Measurements from ENCODE around the gene SMYD1.

SMYD1 gene

GRCh38 chr2:88099798-88100488 is 32.3 kb downstream of the SMYD1 start:
- peaks cover 66% of the 10 kb centered on the region for H3K27me3 ChIP-seq (ENCODE audit: insufficient read depth, low read length)
- H2AFZ ChIP-seq (ENCODE audit: low read length, unreplicated experiment) = no peak overlapping the region
- no peaks in the 10 kb centered on the region for H3K79me2 ChIP-seq (ENCODE audit: control insufficient read depth, insufficient read depth, low read length, unreplicated experiment)

DNA sequence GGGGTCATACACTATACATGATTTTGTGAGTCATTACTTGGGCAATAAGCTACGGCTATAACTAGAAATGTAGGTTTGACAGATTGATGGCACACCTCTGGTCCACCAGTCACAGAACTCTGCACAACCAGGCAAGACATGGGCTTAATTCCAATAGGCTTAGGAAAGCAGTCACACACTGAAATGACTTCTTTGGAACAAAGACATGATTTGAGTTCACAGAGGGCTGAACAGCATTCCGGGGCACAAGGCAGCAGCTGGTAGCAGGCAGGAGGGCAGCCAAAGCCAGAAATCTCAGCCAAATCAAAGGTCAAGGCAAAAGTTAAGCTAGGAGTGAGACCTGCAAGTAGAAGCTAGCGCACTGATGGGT is 32.8 kb downstream of the SMYD1 start:
- H3K36me3 ChIP-seq (ENCODE audit: insufficient read depth, low read length) = no peaks in the 10 kb centered on the region
- peaks cover 62% of the 10 kb centered on the region for H3K27me3 ChIP-seq (ENCODE audit: insufficient read depth, low read length)
- no peak overlapping the region for H3K27ac ChIP-seq (ENCODE audit: low read depth, low read length)
- no peak overlapping the region for H2AFZ ChIP-seq (ENCODE audit: low read length, unreplicated experiment)
- H3K4me1 ChIP-seq (ENCODE audit: control insufficient read depth, insufficient read depth, low read length, unreplicated experiment) = no peaks in the 10 kb centered on the region
- no peaks in the 10 kb centered on the region for H3K79me2 ChIP-seq (ENCODE audit: control insufficient read depth, insufficient read depth, low read length, unreplicated experiment)
- no peak overlapping the region for H3K4me3 ChIP-seq (ENCODE audit: low read depth, low read length)

More at GRCh38 chr2:88099798-88100488, 32.3 kb downstream of the SMYD1 start:
- H3K27ac ChIP-seq (ENCODE audit: low read depth, low read length) = no peak overlapping the region
- H3K4me3 ChIP-seq (ENCODE audit: low read depth, low read length) = no peak overlapping the region
- no peaks in the 10 kb centered on the region for H3K36me3 ChIP-seq (ENCODE audit: insufficient read depth, low read length)
- H3K4me1 ChIP-seq (ENCODE audit: control insufficient read depth, insufficient read depth, low read length, unreplicated experiment) = no peaks in the 10 kb centered on the region

- H2AFZ ChIP-seq (ENCODE audit: low read length, unreplicated experiment) = no peak overlapping the region
- peaks cover 69% of the 10 kb centered on the region for H3K27me3 ChIP-seq (ENCODE audit: insufficient read depth, low read length)
Measured at GRCh38 chr2:88108796-88109195, 41.2 kb downstream of the SMYD1 start.

DNA sequence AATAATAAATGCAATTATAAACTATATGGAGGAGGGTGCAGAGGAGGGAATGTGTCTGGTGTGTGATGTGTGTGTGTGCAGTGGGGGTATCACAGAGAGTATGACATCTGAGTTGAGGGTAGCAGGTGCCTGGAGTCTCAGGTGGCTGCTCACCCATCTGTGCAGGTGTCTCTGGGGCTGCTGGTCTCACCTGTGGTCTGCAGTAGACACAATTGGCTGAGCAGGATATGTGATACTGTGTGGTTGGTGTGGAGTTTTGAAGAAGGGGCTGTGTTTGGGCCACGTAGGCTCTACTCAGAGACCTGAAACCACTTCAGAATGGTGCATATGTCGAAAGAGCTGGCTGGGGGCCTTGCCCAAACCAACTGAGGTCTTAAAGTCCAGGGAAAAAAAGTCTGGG is 43.2 kb downstream of the SMYD1 start:
- Histone ChIP-seq H3K4me1 (ENCODE audit: control insufficient read depth, insufficient read depth, low read length, unreplicated experiment) (no peaks in the 10 kb centered on the region), H2AFZ (ENCODE audit: low read length, unreplicated experiment) (no peak overlapping the region), H3K27me3 (ENCODE audit: insufficient read depth, low read length) (peaks cover 78% of the 10 kb centered on the region), H3K36me3 (ENCODE audit: insufficient read depth, low read length) (no peaks in the 10 kb centered on the region), H3K79me2 (ENCODE audit: control insufficient read depth, insufficient read depth, low read length, unreplicated experiment) (no peaks in the 10 kb centered on the region), H3K27ac (ENCODE audit: low read depth, low read length) (no peak overlapping the region), H3K4me3 (ENCODE audit: low read depth, low read length) (no peak overlapping the region)

More at GRCh38 chr2:88108796-88109195, 41.2 kb downstream of the SMYD1 start:
- Histone ChIP-seq H3K79me2 (ENCODE audit: control insufficient read depth, insufficient read depth, low read length, unreplicated experiment) (no peaks in the 10 kb centered on the region), H3K4me3 (ENCODE audit: low read depth, low read length) (no peak overlapping the region), H3K27ac (ENCODE audit: low read depth, low read length) (no peak overlapping the region), H3K36me3 (ENCODE audit: insufficient read depth, low read length) (no peaks in the 10 kb centered on the region), H3K4me1 (ENCODE audit: control insufficient read depth, insufficient read depth, low read length, unreplicated experiment) (no peaks in the 10 kb centered on the region)

GRCh38 chr2:88113069-88113468 is 45.4 kb downstream of the SMYD1 start:
- Histone ChIP-seq H2AFZ (ENCODE audit: low read length, unreplicated experiment) (no peak overlapping the region), H3K27me3 (ENCODE audit: insufficient read depth, low read length) (peaks cover 85% of the 10 kb centered on the region), H3K27ac (ENCODE audit: low read depth, low read length) (no peak overlapping the region), H3K4me3 (ENCODE audit: low read depth, low read length) (no peak overlapping the region), H3K36me3 (ENCODE audit: insufficient read depth, low read length) (no peaks in the 10 kb centered on the region), H3K4me1 (ENCODE audit: control insufficient read depth, insufficient read depth, low read length, unreplicated experiment) (no peaks in the 10 kb centered on the region), H3K79me2 (ENCODE audit: control insufficient read depth, insufficient read depth, low read length, unreplicated experiment) (no peaks in the 10 kb centered on the region)

DNA sequence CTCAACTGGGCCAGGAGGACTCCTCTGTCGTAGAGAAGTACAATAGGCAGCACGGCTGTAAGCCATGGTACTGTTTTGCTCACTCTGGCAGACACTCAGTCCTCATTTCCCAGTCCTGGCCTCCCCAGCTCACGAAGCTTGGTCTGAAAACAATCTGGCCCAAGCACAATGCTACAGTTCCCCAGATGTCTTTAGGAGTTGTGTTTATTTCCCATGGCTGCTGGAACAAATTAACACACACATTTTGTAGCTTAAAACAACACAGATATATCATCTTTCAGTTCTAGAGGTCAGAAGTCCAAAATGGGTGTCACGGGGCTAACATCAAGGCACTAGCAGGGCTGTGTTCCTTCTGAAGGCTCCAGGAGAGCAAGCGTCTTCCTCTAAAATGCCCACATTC is 47.3 kb downstream of the SMYD1 start:
- no peak overlapping the region for H3K27ac ChIP-seq (ENCODE audit: low read depth, low read length)
- no peaks in the 10 kb centered on the region for H3K4me1 ChIP-seq (ENCODE audit: control insufficient read depth, insufficient read depth, low read length, unreplicated experiment)
- no peaks in the 10 kb centered on the region for H3K36me3 ChIP-seq (ENCODE audit: insufficient read depth, low read length)
- no peak overlapping the region for H3K4me3 ChIP-seq (ENCODE audit: low read depth, low read length)
- peaks cover 87% of the 10 kb centered on the region for H3K27me3 ChIP-seq (ENCODE audit: insufficient read depth, low read length)
- H3K79me2 ChIP-seq (ENCODE audit: control insufficient read depth, insufficient read depth, low read length, unreplicated experiment) = no peaks in the 10 kb centered on the region
- no peak overlapping the region for H2AFZ ChIP-seq (ENCODE audit: low read length, unreplicated experiment)

DNA sequence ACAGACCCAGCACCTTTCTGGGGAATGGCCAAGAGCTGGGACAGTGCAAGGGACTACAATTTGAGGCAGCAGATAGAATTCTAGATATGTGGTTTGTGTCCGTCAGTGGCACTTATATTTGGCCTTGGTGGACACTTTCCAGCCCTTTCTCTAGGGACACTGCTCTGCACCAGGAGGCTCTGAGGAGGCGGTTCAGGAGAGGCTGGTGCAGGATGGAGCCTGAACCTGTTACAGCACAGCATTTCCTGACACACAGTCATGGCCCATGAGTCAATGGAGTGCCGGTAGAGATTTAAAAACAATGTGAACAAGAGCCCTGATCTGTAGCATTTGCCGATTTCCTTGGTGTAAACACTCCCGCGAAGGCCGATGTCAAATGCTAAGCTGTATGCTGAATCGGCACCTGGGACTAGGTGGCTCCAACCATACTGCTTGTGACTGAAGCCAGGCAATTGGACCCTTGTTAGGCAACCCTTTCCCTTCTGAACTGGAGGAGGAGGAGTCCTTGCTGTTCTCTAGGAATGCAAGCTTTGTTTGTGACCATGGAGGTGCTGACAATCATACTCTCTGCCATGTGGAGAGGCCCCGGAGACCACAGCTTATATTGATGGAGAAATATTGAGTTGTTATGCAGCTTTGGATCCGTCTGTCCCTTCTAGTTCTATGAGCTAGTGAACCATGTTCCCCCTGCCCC is 48.3 kb downstream of the SMYD1 start:
- Histone ChIP-seq H3K4me1 (ENCODE audit: control insufficient read depth, insufficient read depth, low read length, unreplicated experiment) (no peaks in the 10 kb centered on the region), H2AFZ (ENCODE audit: low read length, unreplicated experiment) (no peak overlapping the region), H3K4me3 (ENCODE audit: low read depth, low read length) (no peak overlapping the region), H3K79me2 (ENCODE audit: control insufficient read depth, insufficient read depth, low read length, unreplicated experiment) (no peaks in the 10 kb centered on the region), H3K27me3 (ENCODE audit: insufficient read depth, low read length) (peaks cover 93% of the 10 kb centered on the region), H3K27ac (ENCODE audit: low read depth, low read length) (no peak overlapping the region), H3K36me3 (ENCODE audit: insufficient read depth, low read length) (no peaks in the 10 kb centered on the region)

- peaks cover 93% of the 10 kb centered on the region for H3K27me3 ChIP-seq (ENCODE audit: insufficient read depth, low read length)
- no peaks in the 10 kb centered on the region for H3K36me3 ChIP-seq (ENCODE audit: insufficient read depth, low read length)
- no peak overlapping the region for H3K27ac ChIP-seq (ENCODE audit: low read depth, low read length)
- H2AFZ ChIP-seq (ENCODE audit: low read length, unreplicated experiment) = no peak overlapping the region
- H3K4me1 ChIP-seq (ENCODE audit: control insufficient read depth, insufficient read depth, low read length, unreplicated experiment) = no peaks in the 10 kb centered on the region
- H3K79me2 ChIP-seq (ENCODE audit: control insufficient read depth, insufficient read depth, low read length, unreplicated experiment) = no peaks in the 10 kb centered on the region
- no peak overlapping the region for H3K4me3 ChIP-seq (ENCODE audit: low read depth, low read length)
Measured at GRCh38 chr2:88116669-88117432, 49.2 kb downstream of the SMYD1 start.

DNA sequence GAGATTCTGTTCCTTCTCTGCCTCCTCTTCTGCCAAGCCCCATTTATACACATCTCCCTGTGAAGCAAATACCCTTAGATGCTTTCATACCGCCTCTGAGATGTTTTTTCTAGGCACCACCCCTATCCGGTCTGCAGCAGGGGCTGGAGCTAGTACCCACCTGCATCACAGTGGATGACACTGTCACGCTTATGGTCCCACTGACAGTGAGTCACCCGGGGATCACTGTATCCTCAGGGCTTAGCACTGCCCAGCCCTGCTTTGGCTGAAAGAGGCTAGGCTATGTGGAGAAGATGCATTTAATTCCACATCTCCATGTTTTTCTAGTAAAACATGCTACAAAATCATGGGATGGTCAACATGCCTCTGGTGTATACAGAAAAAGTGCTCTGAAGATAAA is 50.3 kb downstream of the SMYD1 start:
- no peak overlapping the region for H3K4me3 ChIP-seq (ENCODE audit: low read depth, low read length)
- no peaks in the 10 kb centered on the region for H3K79me2 ChIP-seq (ENCODE audit: control insufficient read depth, insufficient read depth, low read length, unreplicated experiment)
- H3K4me1 ChIP-seq (ENCODE audit: control insufficient read depth, insufficient read depth, low read length, unreplicated experiment) = no peaks in the 10 kb centered on the region
- no peaks in the 10 kb centered on the region for H3K36me3 ChIP-seq (ENCODE audit: insufficient read depth, low read length)
- no peak overlapping the region for H2AFZ ChIP-seq (ENCODE audit: low read length, unreplicated experiment)
- H3K27ac ChIP-seq (ENCODE audit: low read depth, low read length) = no peak overlapping the region
- H3K27me3 ChIP-seq (ENCODE audit: insufficient read depth, low read length) = peaks cover 93% of the 10 kb centered on the region

GRCh38 chr2:88121678-88122077 is 54.1 kb downstream of the SMYD1 start:
- H3K27ac ChIP-seq (ENCODE audit: low read depth, low read length) = no peak overlapping the region
- no peaks in the 10 kb centered on the region for H3K79me2 ChIP-seq (ENCODE audit: control insufficient read depth, insufficient read depth, low read length, unreplicated experiment)
- peaks cover 94% of the 10 kb centered on the region for H3K27me3 ChIP-seq (ENCODE audit: insufficient read depth, low read length)

More at GRCh38 chr2:88121678-88122077, 54.1 kb downstream of the SMYD1 start:
- Histone ChIP-seq H2AFZ (ENCODE audit: low read length, unreplicated experiment) (no peak overlapping the region), H3K4me1 (ENCODE audit: control insufficient read depth, insufficient read depth, low read length, unreplicated experiment) (no peaks in the 10 kb centered on the region), H3K4me3 (ENCODE audit: low read depth, low read length) (no peak overlapping the region), H3K36me3 (ENCODE audit: insufficient read depth, low read length) (no peaks in the 10 kb centered on the region)

Measured in ACC112 (cell line).